ENCODE results near the gene UST.

Gene UST

DNA sequence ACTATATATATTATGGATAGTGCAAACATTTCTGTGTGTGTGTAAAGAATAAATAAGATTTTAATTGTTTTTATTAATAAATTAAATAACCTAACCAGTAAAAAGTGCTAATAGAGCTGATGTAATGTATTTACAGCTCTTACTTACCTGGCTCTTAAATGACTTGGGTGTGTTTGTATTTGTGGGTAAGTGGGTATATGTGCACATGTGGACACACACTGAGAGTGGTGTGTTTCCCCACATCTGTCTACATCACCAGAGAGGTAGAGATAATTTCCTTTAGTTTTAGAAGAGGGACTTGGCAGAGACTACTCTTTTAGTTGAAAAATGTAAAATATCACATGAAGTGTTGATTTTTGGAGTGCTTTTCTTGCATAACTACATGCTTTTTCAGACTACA is 76.0 kb downstream of the UST start:
- Histone ChIP-seq H3K4me1 (ENCODE audit: control insufficient read depth, low read length) (no peaks in the 10 kb centered on the region), H3K36me3 (ENCODE audit: control insufficient read depth, low read length) (no peaks in the 10 kb centered on the region), H3F3A (ENCODE audit: control insufficient read depth, insufficient read depth) (no peaks in the 10 kb centered on the region), H4K20me1 (ENCODE audit: control insufficient read depth, insufficient read depth, low read depth, low read length) (no peaks in the 10 kb centered on the region), H3K27ac (ENCODE audit: low read depth, low read length) (no peak overlapping the region), H3K4me3 (ENCODE audit: low read length) (no peak overlapping the region), H3K27me3 (ENCODE audit: control insufficient read depth, low read length) (no peaks in the 10 kb centered on the region; the same call in none of the 2 replicates), H3K79me2 (ENCODE audit: control insufficient read depth, low read length) (no peaks in the 10 kb centered on the region), H3K9me2 (replicated peaks; ENCODE audit: control insufficient read depth, low read length) (no peaks in the 10 kb centered on the region), H3K9me3 (ENCODE audit: control insufficient read depth, insufficient read depth, low read length) (no peaks in the 10 kb centered on the region), H3K4me2 (ENCODE audit: low read length) (no peak overlapping the region)
- no peak for TF ChIP-seq EZH2phosphoT487 (IDR thresholded peaks at IDR 0.05; ENCODE audit: borderline replicate concordance, low read length)
- TF ChIP-seq, protein P1, sequence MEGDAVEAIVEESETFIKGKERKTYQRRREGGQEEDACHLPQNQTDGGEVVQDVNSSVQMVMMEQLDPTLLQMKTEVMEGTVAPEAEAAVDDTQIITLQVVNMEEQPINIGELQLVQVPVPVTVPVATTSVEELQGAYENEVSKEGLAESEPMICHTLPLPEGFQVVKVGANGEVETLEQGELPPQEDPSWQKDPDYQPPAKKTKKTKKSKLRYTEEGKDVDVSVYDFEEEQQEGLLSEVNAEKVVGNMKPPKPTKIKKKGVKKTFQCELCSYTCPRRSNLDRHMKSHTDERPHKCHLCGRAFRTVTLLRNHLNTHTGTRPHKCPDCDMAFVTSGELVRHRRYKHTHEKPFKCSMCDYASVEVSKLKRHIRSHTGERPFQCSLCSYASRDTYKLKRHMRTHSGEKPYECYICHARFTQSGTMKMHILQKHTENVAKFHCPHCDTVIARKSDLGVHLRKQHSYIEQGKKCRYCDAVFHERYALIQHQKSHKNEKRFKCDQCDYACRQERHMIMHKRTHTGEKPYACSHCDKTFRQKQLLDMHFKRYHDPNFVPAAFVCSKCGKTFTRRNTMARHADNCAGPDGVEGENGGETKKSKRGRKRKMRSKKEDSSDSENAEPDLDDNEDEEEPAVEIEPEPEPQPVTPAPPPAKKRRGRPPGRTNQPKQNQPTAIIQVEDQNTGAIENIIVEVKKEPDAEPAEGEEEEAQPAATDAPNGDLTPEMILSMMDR (IDR thresholded peaks at IDR 0.05; ENCODE audit: low read depth, low read length, poor library complexity, severe bottlenecking) = no peak

GRCh38 chr6:148824291-148824690 is 77.5 kb downstream of the UST start:
- no peak overlapping the region for H3K27ac ChIP-seq (ENCODE audit: low read depth, low read length)
- H3K36me3 ChIP-seq (ENCODE audit: control insufficient read depth, low read length) = no peaks in the 10 kb centered on the region
- no peak overlapping the region for H3K4me3 ChIP-seq (ENCODE audit: low read length)
- H3K79me2 ChIP-seq (ENCODE audit: control insufficient read depth, low read length) = no peaks in the 10 kb centered on the region
- H3K9me2 ChIP-seq (replicated peaks; ENCODE audit: control insufficient read depth, low read length) = no peaks in the 10 kb centered on the region
- TF ChIP-seq EZH2phosphoT487 (IDR thresholded peaks at IDR 0.05; ENCODE audit: borderline replicate concordance, low read length) = no peak
- TF ChIP-seq, protein P1 (IDR thresholded peaks at IDR 0.05; ENCODE audit: low read depth, low read length, poor library complexity, severe bottlenecking) = no peak
- H3K9me3 ChIP-seq (ENCODE audit: control insufficient read depth, insufficient read depth, low read length) = no peaks in the 10 kb centered on the region
- no peak overlapping the region for H3K4me2 ChIP-seq (ENCODE audit: low read length)
- H3K4me1 ChIP-seq (ENCODE audit: control insufficient read depth, low read length) = no peaks in the 10 kb centered on the region
- no peaks in the 10 kb centered on the region for H4K20me1 ChIP-seq (ENCODE audit: control insufficient read depth, insufficient read depth, low read depth, low read length)
- no peaks in the 10 kb centered on the region; the same call in none of the 2 replicates for H3K27me3 ChIP-seq (ENCODE audit: control insufficient read depth, low read length)
- no peaks in the 10 kb centered on the region for H3F3A ChIP-seq (ENCODE audit: control insufficient read depth, insufficient read depth)

DNA sequence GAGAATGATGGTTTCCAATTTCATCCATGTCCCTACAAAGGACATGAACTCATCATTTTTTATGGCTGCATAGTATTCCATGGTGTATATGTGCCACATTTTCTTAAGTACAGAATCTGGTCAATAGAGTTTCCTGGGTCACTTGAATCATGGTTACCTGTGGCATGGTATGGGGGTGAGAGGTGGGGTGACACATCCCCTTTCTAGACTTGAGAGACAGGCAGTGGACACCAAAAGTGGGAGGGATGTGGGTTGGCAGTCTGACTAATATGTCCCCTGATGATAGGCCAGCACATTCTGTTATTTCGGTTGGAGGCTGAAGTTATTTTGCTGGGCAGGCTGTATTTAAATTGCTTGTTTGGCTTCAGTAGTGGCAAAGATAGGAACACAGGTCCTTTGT is 78.1 kb downstream of the UST start:
- Histone ChIP-seq H3K4me1 (ENCODE audit: control insufficient read depth, low read length) (no peaks in the 10 kb centered on the region), H3K27me3 (ENCODE audit: control insufficient read depth, low read length) (no peaks in the 10 kb centered on the region; the same call in none of the 2 replicates), H3F3A (ENCODE audit: control insufficient read depth, insufficient read depth) (no peaks in the 10 kb centered on the region), H3K4me2 (ENCODE audit: low read length) (no peak overlapping the region), H3K9me3 (ENCODE audit: control insufficient read depth, insufficient read depth, low read length) (no peaks in the 10 kb centered on the region), H3K36me3 (ENCODE audit: control insufficient read depth, low read length) (no peaks in the 10 kb centered on the region), H3K79me2 (ENCODE audit: control insufficient read depth, low read length) (no peaks in the 10 kb centered on the region), H3K4me3 (ENCODE audit: low read length) (no peak overlapping the region), H3K9me2 (replicated peaks; ENCODE audit: control insufficient read depth, low read length) (no peaks in the 10 kb centered on the region), H3K27ac (ENCODE audit: low read depth, low read length) (no peak overlapping the region), H4K20me1 (ENCODE audit: control insufficient read depth, insufficient read depth, low read depth, low read length) (no peaks in the 10 kb centered on the region)
- no peak for TF ChIP-seq EZH2phosphoT487 (IDR thresholded peaks at IDR 0.05; ENCODE audit: borderline replicate concordance, low read length)
- TF ChIP-seq, protein P1 (IDR thresholded peaks at IDR 0.05; ENCODE audit: low read depth, low read length, poor library complexity, severe bottlenecking) = no peak
